HCT116 (cell line): ENCODE results near the gene KIAA1671. TPM values are rescaled to one million over a fixed set of nuclear protein-coding genes. Genes with fewer than 3 reads are reported as not detected.
A peak's percentile ranks its signal among the peaks of the same experiment; 100 is the strongest.

Experiments
- ATAC-seq: fragments of 200-7000 bp; cut with Tn5 transposase; 2 replicates; pipeline ENCODE4 v1.9.1; 2020; ENCODE audit warnings: mild to moderate bottlenecking, moderate library complexity
- BruUV-seq: library from RNA; stranded (reverse); fragments of 400-500 nt; replicated peaks from 2 replicates; lab custom pipeline; 2021; lab: Mats Ljungman, UMichigan
- CTCF ChIA-PET: fragments of 300-600 bp; sonication (Branson Sonifier 250); formaldehyde crosslinking; loops from one replicate; lab custom pipeline; 2021; ENCODE audit warnings: antibody characterized with exemption; lab: Charles Lee
- POLR2A ChIA-PET: fragments of 300-600, 350-600 bp; sonication (Branson Sonifier 250); formaldehyde crosslinking; loops from one replicate; lab custom pipeline; 2021; ENCODE audit warnings: antibody characterized with exemption; lab: Charles Lee
- RAD21 ChIA-PET, 2 experiments: fragments of 300-600 bp; sonication (Branson Sonifier 250); formaldehyde crosslinking; loops; one replicate each; lab custom pipeline; 2023; ENCODE audit warnings: low total read pairs in 2 of 2; ENCODE audit not compliant: uncharacterized antibody in 2 of 2, unreplicated experiment in 2 of 2, low non-redundant PET in 1 of 2; lab: Charles Lee
- DNase-seq: peaks from one replicate; pipeline ENCODE4 v3.0.0-alpha.2; 2010; ENCODE audit warnings: low read depth, low spot score
- H2AFZ ChIP-seq: fragments of 200-600 bp; shearing (Covaris generic), sonication (generic); 2 replicates; pipeline ENCODE4 v1.6.1; 2017; ENCODE audit warnings: low read depth, mixed run types, mixed read lengths, antibody characterized with exemption, low read length; ENCODE audit not compliant: poor library complexity, severe bottlenecking
- H3K27ac ChIP-seq: 2 replicates; pipeline ENCODE4 v1.5.1; 2012; ENCODE audit warnings: low read depth, low read length
- H3K27me3 ChIP-seq: fragments of 200-600 bp; sonication (generic); 2 replicates; pipeline ENCODE4 v1.6.1; 2016; ENCODE audit warnings: mixed run types, low read length, mixed read lengths; ENCODE audit not compliant: insufficient read depth
- H3K36me3 ChIP-seq, 2 experiments: fragments of 200-500 bp in 1 of 2; fragments of 200-600 bp in 1 of 2; sonication (Bioruptor generic) in 1 of 2; sonication (generic) in 1 of 2; 2 replicates each; pipeline versions ENCODE4 v1.5.1 to v1.6.1; 2014 to 2016; ENCODE audit warnings: low read length in 2 of 2, inconsistent platforms in 1 of 2, mixed read lengths in 1 of 2, mixed run types in 1 of 2; ENCODE audit not compliant: insufficient read depth in 2 of 2, control insufficient read depth in 1 of 2
- H3K4me1 ChIP-seq, 2 experiments: fragments of 200-600 bp in 1 of 2; sonication (generic) in 1 of 2; 2 replicates each; pipeline versions ENCODE4 v1.5.1 to v1.6.1; 2012 to 2017; ENCODE audit warnings: low read length in 2 of 2, inconsistent platforms in 1 of 2, mild to moderate bottlenecking in 1 of 2, mixed read lengths in 1 of 2, mixed run types in 1 of 2, moderate library complexity in 1 of 2; ENCODE audit not compliant: insufficient read depth in 2 of 2, control insufficient read depth in 1 of 2
- H3K4me2 ChIP-seq: fragments of 200-600 bp; sonication (generic); 2 replicates; pipeline ENCODE4 v1.6.1; 2017; ENCODE audit warnings: mixed run types, low read length, mixed read lengths
- H3K4me3 ChIP-seq, 2 experiments: fragments of 200-600 bp in 1 of 2; sonication (generic) in 1 of 2; replicated peaks in 1 of 2; 2 replicates each; pipeline ENCODE4 v1.5.1; 2011 to 2016; ENCODE audit warnings: low read length in 2 of 2, control low read depth in 1 of 2, low read depth in 1 of 2, mild to moderate bottlenecking in 1 of 2, mixed read lengths in 1 of 2, mixed run types in 1 of 2
- H3K79me2 ChIP-seq: fragments of 200-600 bp; sonication (generic); 2 replicates; pipeline ENCODE4 v1.6.1; 2017; ENCODE audit warnings: mild to moderate bottlenecking, mixed run types, low read length, moderate library complexity, mixed read lengths; ENCODE audit not compliant: insufficient read depth
- H3K9ac ChIP-seq: fragments of 200-600 bp; sonication (generic); 2 replicates; pipeline ENCODE4 v1.6.1; 2016; ENCODE audit warnings: low read length, mixed read lengths
- H3K9me2 ChIP-seq: fragments of 200-600 bp; sonication (generic), shearing (Covaris generic); 2 replicates; pipeline ENCODE4 v1.6.1; 2017; ENCODE audit warnings: mixed run types, mild to moderate bottlenecking, moderate library complexity; ENCODE audit not compliant: insufficient read depth
- H3K9me3 ChIP-seq, 2 experiments: fragments of 200-500 bp in 1 of 2; fragments of 200-600 bp in 1 of 2; sonication (Bioruptor generic) in 1 of 2; sonication (generic) in 1 of 2; 2 replicates each; pipeline ENCODE4 v1.6.1; 2014 to 2017; ENCODE audit warnings: low read length in 2 of 2, mixed read lengths in 2 of 2, inconsistent platforms in 1 of 2, low read depth in 1 of 2, mild to moderate bottlenecking in 1 of 2, mixed run types in 1 of 2, moderate library complexity in 1 of 2; ENCODE audit not compliant: control insufficient read depth in 1 of 2, insufficient read depth in 1 of 2
- H4K20me1 ChIP-seq: fragments of 200-600 bp; sonication (generic), shearing (Covaris generic); 2 replicates; pipeline ENCODE4 v1.6.1; 2017; ENCODE audit warnings: mixed run types, mild to moderate bottlenecking, moderate library complexity; ENCODE audit not compliant: insufficient read depth
- EGR1 ChIP-seq: IDR thresholded peaks from 2 replicates; pipeline ENCODE4 v1.6.1; 2012; ENCODE audit warnings: low read depth
- ELF1 ChIP-seq: IDR thresholded peaks from 2 replicates; pipeline ENCODE4 v1.6.1; 2012; ENCODE audit warnings: low read depth, borderline replicate concordance
- EZH2 ChIP-seq: fragments of 200-600 bp; sonication (generic); IDR thresholded peaks from 2 replicates; pipeline ENCODE4 v1.6.1; 2017; ENCODE audit warnings: antibody characterized with exemption, mixed run types
- FOSL1 ChIP-seq: IDR thresholded peaks from 2 replicates; pipeline ENCODE4 v1.6.1; 2012; ENCODE audit warnings: low read depth
- MAX ChIP-seq: IDR thresholded peaks from 2 replicates; pipeline ENCODE4 v1.6.1; 2012
- POLR2A ChIP-seq: IDR thresholded peaks from 2 replicates; pipeline ENCODE4 v1.7.0; 2011; ENCODE audit warnings: borderline replicate concordance; ENCODE audit not compliant: insufficient read depth, insufficient read length; ENCODE audit errors: extremely low read depth
- RAD21 ChIP-seq: IDR thresholded peaks from 2 replicates; pipeline ENCODE4 v1.6.1; 2012; ENCODE audit warnings: low read depth, mild to moderate bottlenecking
- SP1 ChIP-seq: IDR thresholded peaks from 2 replicates; pipeline ENCODE4 v1.6.1; 2012; ENCODE audit warnings: low read depth
- ZFX ChIP-seq: fragments of 450-650 bp; IDR thresholded peaks from 2 replicates; pipeline ENCODE4 v1.6.1; 2017
- intact Hi-C: fragments of 100-400 bp; cut with micrococcal nuclease; formaldehyde crosslinking; loops from 2 replicates; pipeline ENCODE4 v1.10.0; 2022
- total RNA-seq: library from RNA; stranded (reverse); gene quantifications from one replicate; pipeline ENCODE4 v1.2.1, GENCODE V29; 2021; ENCODE audit not compliant: unreplicated experiment
- TF ChIP-seq, protein P1 (sequence below), 3 experiments: fragments of 200-600 bp in 1 of 3; sonication (generic) in 1 of 3; IDR thresholded peaks in 2 of 3; conservative IDR thresholded peaks in 1 of 3; 2 replicates each; pipeline ENCODE4 v1.5.1; 2012 to 2017; ENCODE audit warnings: low read depth in 2 of 3, low read length in 2 of 3, antibody characterized with exemption in 1 of 3, borderline replicate concordance in 1 of 3, control low read depth in 1 of 3, mild to moderate bottlenecking in 1 of 3, mixed read lengths in 1 of 3, mixed run types in 1 of 3, moderate library complexity in 1 of 3; ENCODE audit not compliant: insufficient read depth in 1 of 3
- TF ChIP-seq, protein P2 (sequence below): IDR thresholded peaks from 2 replicates; pipeline ENCODE4 v1.6.1; 2012; ENCODE audit warnings: low read depth

The KIAA1671 gene
- total RNA-seq, 1 experiment from 2014 or later: 36.8 TPM

- peaks cover 9% of the 10 kb centered on the region; the same call in 1 of the 2 replicates for H3K79me2 ChIP-seq
- DNase-seq (no peak), ATAC-seq (no peak)
- TF ChIP-seq ELF1: no peak
- TF ChIP-seq, protein P1, sequence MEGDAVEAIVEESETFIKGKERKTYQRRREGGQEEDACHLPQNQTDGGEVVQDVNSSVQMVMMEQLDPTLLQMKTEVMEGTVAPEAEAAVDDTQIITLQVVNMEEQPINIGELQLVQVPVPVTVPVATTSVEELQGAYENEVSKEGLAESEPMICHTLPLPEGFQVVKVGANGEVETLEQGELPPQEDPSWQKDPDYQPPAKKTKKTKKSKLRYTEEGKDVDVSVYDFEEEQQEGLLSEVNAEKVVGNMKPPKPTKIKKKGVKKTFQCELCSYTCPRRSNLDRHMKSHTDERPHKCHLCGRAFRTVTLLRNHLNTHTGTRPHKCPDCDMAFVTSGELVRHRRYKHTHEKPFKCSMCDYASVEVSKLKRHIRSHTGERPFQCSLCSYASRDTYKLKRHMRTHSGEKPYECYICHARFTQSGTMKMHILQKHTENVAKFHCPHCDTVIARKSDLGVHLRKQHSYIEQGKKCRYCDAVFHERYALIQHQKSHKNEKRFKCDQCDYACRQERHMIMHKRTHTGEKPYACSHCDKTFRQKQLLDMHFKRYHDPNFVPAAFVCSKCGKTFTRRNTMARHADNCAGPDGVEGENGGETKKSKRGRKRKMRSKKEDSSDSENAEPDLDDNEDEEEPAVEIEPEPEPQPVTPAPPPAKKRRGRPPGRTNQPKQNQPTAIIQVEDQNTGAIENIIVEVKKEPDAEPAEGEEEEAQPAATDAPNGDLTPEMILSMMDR (IDR thresholded peaks at IDR 0.05 in 2 of 3, conservative IDR thresholded peaks at IDR 0.05 in 1 of 3; ENCODE audit: borderline replicate concordance in 1 of 3, insufficient read depth in 1 of 3, low read depth in 2 of 3, low read length in 2 of 3): peak; percentile 2 to 49 (median 28); a peak in 2 of 6 replicates
- CTCF ChIA-PET: interaction anchor here (0.8 to 1.6 kb wide), 4 partner anchors 11 to 122 kb away, joined by 3 to 6 read pairs (median 4); no protein-coding TSS in a partner anchor
- intact Hi-C loops: no loop called here
- RAD21 ChIA-PET: no interaction called here
- no peak overlapping the region for H3K4me2 ChIP-seq
- no peaks in the 10 kb centered on the region for H3K9me2 ChIP-seq
- no peak overlapping the region for H2AFZ ChIP-seq
- H3K36me3 ChIP-seq: no peaks in the 10 kb centered on the region
- no TSS peak for BruUV-seq
- no peak overlapping the region for H3K27ac ChIP-seq
- POLR2A ChIA-PET: no interaction called here
- no peaks in the 10 kb centered on the region for H3K27me3 ChIP-seq
- H4K20me1 ChIP-seq: no peaks in the 10 kb centered on the region
- no peak overlapping the region for H3K4me3 ChIP-seq
- H3K9me3 ChIP-seq: no peaks in the 10 kb centered on the region
- H3K4me1 ChIP-seq: peaks cover 2 to 11% of the 10 kb centered on the region in 2 experiments; a peak in 2 of 4 replicates
- no peak overlapping the region for H3K9ac ChIP-seq
Observed at GRCh38 chr22:25060522-25061071, 108.1 kb downstream of the KIAA1671 start.

DNA sequence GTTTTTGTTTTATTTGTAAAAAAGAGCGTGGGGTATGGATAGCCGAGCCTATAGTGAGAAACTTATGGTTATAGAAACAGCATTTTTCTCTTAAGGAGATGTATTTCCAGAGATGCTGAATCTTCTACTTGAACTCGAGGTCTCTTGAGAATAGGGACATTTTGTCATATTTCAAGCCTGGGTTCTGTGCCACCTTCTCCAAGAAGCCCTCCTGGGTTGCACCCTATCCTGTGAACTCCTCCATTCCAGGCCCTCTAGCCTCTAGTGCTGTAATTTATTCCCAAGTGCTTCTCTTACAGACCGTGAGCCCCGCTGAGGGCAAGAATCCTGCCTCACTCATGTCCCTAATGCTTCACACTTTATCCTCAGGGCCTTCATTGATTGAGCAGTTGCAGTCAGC, 108.6 kb downstream of the KIAA1671 start:
- no peak for ATAC-seq
- ChIA-PET RAD21 (no interaction called here), CTCF (interaction anchor here (0.8 to 1.6 kb wide), 3 partner anchors 11 to 123 kb away, joined by 3 to 6 read pairs (median 5); no protein-coding TSS in a partner anchor), POLR2A (no interaction called here)
- Histone ChIP-seq H3K9me2 (no peaks in the 10 kb centered on the region), H3K9me3 (no peaks in the 10 kb centered on the region), H3K27me3 (no peaks in the 10 kb centered on the region), H3K4me1 (peaks cover 2 to 11% of the 10 kb centered on the region in 2 experiments; a peak in 2 of 4 replicates), H2AFZ (no peak overlapping the region), H4K20me1 (no peaks in the 10 kb centered on the region), H3K36me3 (no peaks in the 10 kb centered on the region), H3K79me2 (peaks cover 9% of the 10 kb centered on the region; the same call in 1 of the 2 replicates), H3K9ac (no peak overlapping the region), H3K4me2 (no peak overlapping the region), H3K4me3 (no peak overlapping the region), H3K27ac (no peak overlapping the region)
- no peak for DNase-seq
- no TSS peak for BruUV-seq
- intact Hi-C loops: no loop called here
- TF ChIP-seq RAD21 (no peak), ZFX (no peak), FOSL1 (no peak), EZH2 (no peak), POLR2A (no peak), EGR1 (no peak), SP1 (no peak), ELF1 (no peak), MAX (no peak)
- TF ChIP-seq, protein P2, sequence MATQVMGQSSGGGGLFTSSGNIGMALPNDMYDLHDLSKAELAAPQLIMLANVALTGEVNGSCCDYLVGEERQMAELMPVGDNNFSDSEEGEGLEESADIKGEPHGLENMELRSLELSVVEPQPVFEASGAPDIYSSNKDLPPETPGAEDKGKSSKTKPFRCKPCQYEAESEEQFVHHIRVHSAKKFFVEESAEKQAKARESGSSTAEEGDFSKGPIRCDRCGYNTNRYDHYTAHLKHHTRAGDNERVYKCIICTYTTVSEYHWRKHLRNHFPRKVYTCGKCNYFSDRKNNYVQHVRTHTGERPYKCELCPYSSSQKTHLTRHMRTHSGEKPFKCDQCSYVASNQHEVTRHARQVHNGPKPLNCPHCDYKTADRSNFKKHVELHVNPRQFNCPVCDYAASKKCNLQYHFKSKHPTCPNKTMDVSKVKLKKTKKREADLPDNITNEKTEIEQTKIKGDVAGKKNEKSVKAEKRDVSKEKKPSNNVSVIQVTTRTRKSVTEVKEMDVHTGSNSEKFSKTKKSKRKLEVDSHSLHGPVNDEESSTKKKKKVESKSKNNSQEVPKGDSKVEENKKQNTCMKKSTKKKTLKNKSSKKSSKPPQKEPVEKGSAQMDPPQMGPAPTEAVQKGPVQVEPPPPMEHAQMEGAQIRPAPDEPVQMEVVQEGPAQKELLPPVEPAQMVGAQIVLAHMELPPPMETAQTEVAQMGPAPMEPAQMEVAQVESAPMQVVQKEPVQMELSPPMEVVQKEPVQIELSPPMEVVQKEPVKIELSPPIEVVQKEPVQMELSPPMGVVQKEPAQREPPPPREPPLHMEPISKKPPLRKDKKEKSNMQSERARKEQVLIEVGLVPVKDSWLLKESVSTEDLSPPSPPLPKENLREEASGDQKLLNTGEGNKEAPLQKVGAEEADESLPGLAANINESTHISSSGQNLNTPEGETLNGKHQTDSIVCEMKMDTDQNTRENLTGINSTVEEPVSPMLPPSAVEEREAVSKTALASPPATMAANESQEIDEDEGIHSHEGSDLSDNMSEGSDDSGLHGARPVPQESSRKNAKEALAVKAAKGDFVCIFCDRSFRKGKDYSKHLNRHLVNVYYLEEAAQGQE: no peak
